ENCODE results near the gene TBRG1.
A peak's percentile ranks its signal among the peaks of the same experiment; 100 is the strongest.

The TBRG1 gene

GRCh38 chr11:124584681-124585372 lies 37.8 kb upstream of the TBRG1 start:
- DNase-seq (ENCODE audit: insufficient read length, low spot score) (no peak), FAIRE-seq (no peak)
- no peak for TF ChIP-seq CTCF (IDR thresholded peaks at IDR 0.05; ENCODE audit: insufficient read depth, missing control alignments)

GRCh38 chr11:124586238-124586860 lies 36.3 kb upstream of the TBRG1 start:
- TF ChIP-seq CTCF (IDR thresholded peaks at IDR 0.05; ENCODE audit: insufficient read depth, missing control alignments) = peak; percentile 80
- FAIRE-seq = no peak
- DNase-seq (ENCODE audit: insufficient read length, low spot score) = no peak

- FAIRE-seq (no peak), DNase-seq (ENCODE audit: insufficient read length, low spot score) (no peak)
- no peak for TF ChIP-seq CTCF (IDR thresholded peaks at IDR 0.05; ENCODE audit: insufficient read depth, missing control alignments)
These were observed 31.2 kb upstream of the TBRG1 start for GRCh38 chr11:124591430-124591829.

- no peak for FAIRE-seq
- no peak for TF ChIP-seq CTCF (IDR thresholded peaks at IDR 0.05; ENCODE audit: insufficient read depth, missing control alignments)
- DNase-seq (ENCODE audit: insufficient read length, low spot score) = no peak
These were observed 30.0 kb upstream of the TBRG1 start for GRCh38 chr11:124592627-124593026.

GRCh38 chr11:124595302-124595701 lies 27.4 kb upstream of the TBRG1 start:
- no peak for FAIRE-seq
- DNase-seq (ENCODE audit: insufficient read length, low spot score) = no peak
- TF ChIP-seq CTCF (IDR thresholded peaks at IDR 0.05; ENCODE audit: insufficient read depth, missing control alignments) = no peak

GRCh38 chr11:124597626-124598025 lies 25.0 kb upstream of the TBRG1 start:
- FAIRE-seq = no peak
- TF ChIP-seq CTCF (IDR thresholded peaks at IDR 0.05; ENCODE audit: insufficient read depth, missing control alignments) = no peak

GRCh38 chr11:124600621-124601320 lies 21.9 kb upstream of the TBRG1 start:
- DNase-seq (ENCODE audit: insufficient read length, low spot score) (no peak), FAIRE-seq (no peak)
- TF ChIP-seq CTCF (IDR thresholded peaks at IDR 0.05; ENCODE audit: insufficient read depth, missing control alignments) = no peak

More at GRCh38 chr11:124597626-124598025, 25.0 kb upstream of the TBRG1 start:
- no peak for DNase-seq (ENCODE audit: insufficient read length, low spot score)
